SH-SY5Y (cell line): ENCODE measurements around the gene COL6A3.

Experiments used
- GATA2 ChIP-seq: IDR thresholded peaks from 2 replicates; pipeline ENCODE4 v1.6.1; 2011; ENCODE audit warnings: mild to moderate bottlenecking, low read depth, low read length
- GATA3 ChIP-seq: IDR thresholded peaks from 2 replicates; pipeline ENCODE4 v1.6.1; 2011; ENCODE audit warnings: low read depth, mild to moderate bottlenecking, low read length, moderate library complexity

DNA sequence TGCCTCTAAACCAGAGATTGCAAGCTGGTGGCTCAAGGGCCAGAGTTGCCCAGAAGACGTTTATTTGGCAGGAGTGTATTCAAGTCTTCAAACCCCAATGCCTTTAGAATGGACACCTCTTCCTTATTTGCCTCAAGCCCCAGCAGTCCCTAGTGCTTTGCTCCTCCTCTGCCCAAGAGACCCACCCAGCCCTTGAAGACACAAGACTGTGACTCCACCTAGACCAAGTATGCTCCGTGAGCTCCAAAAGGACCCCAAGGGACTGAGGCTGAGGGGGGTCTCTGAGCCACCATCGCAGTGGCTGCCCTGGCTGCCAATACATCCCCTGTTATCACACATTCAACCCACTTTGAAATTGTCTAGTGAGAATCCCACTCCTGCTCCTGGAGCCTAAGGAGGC is 99.3 kb downstream of the COL6A3 start:
- TF ChIP-seq GATA2, result no peak
- TF ChIP-seq GATA3, result no peak
